ENCODE data around the gene TBC1D28. TPM values are rescaled to one million over a fixed set of nuclear protein-coding genes. Genes with fewer than 3 reads are reported as not detected.
"Not testable (repeated sequence)": the region's sequence is repeated elsewhere in the genome, so short reads cannot be mapped to it uniquely, and the experiment has no call there.

The TBC1D28 gene
- total RNA-seq = not detected
- long read RNA-seq, partial matches to known transcripts = 0 of 1 reads
- long read RNA-seq, other reads (novel, unspliced or antisense) = 1 of 1 reads

DNA sequence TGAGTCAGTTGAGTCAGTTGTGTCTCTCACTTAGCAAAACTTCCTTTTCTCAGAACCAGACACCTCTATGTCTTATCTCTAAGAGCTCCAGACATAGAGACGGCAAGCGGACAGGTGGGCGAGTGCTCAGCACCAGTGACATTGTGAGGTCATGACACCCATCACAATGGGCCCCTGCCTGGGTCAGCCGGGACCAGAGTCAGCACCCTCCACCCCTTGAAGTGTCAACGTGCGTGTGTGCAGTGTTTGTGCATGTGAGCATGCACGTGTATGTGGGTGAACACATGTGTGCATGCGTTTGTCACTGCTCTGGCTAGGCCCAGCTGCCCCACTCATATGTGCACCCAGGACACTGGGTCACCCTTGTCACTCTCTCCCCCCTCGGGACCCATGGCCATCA lies at the start of gene TBC1D28:
Gene TBC1D28 (minus strand): TSS at position 101 of the 400 bp plus-strand sequence. CDS start 3,039 bp downstream, outside the sequence.
- H3K27ac ChIP-seq; DNase-seq; intact Hi-C loops (cut with DNase I): not testable (repeated sequence)

DNA sequence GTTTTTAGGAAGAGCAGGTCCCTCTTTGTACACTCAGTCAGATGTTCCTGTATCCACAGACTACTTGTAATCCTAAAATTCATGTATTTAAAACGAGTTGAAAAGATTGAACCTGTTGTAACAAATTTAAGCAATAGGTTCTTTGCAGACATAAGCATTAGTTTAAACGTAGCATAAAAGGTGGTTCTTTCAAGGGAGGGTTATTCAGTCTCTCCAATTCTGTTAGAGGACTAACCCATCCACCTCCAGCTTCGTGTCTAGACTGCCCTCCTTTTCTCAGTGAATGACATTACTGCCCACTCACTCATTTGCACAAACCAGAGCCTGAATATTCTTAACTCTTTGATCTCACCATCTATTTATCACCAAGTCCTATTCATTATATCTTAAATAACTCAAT lies 38.5 kb upstream of the TBC1D28 start:
- not testable (repeated sequence) for H3K4me3 ChIP-seq, ATAC-seq, H3K9me3 ChIP-seq

More for the DNA sequence above, at the start of gene TBC1D28:
- not testable (repeated sequence) for H3K36me3 ChIP-seq; H3K9me3 ChIP-seq; H3K27me3 ChIP-seq (ENCODE audit: low read depth); H3K4me3 ChIP-seq; ATAC-seq; H3K4me1 ChIP-seq

GRCh38 chr17:18681767-18682571 lies 37.8 kb upstream of the TBC1D28 start, which contains the start of gene FOXO3B:
Gene FOXO3B (minus strand): TSS chr17:18682314. CDS start chr17:18681651, 663 bp downstream.
- intact Hi-C loops (cut with DNase I); H3K4me1 ChIP-seq; H3K36me3 ChIP-seq; H3K27me3 ChIP-seq (ENCODE audit: low read depth); H3K27ac ChIP-seq; H3K9me3 ChIP-seq: not testable (repeated sequence)
- DNase-seq = peak; percentile 71
- peak within 1 kb of the TSS; percentile 51 for H3K4me3 ChIP-seq
- ATAC-seq = peak; percentile 91 to 97

More for the DNA sequence above, 38.5 kb upstream of the TBC1D28 start:
- DNase-seq; intact Hi-C loops (cut with DNase I); H3K27me3 ChIP-seq (ENCODE audit: low read depth); H3K36me3 ChIP-seq; H3K27ac ChIP-seq; H3K4me1 ChIP-seq: not testable (repeated sequence)

GRCh38 chr17:18677381-18677780 lies 33.2 kb upstream of the TBC1D28 start:
- H3K27ac ChIP-seq; ATAC-seq; intact Hi-C loops (cut with DNase I); DNase-seq; H3K9me3 ChIP-seq; H3K27me3 ChIP-seq (ENCODE audit: low read depth); H3K4me3 ChIP-seq; H3K4me1 ChIP-seq; H3K36me3 ChIP-seq: not testable (repeated sequence)

GRCh38 chr17:18676928-18677327 lies 32.7 kb upstream of the TBC1D28 start:
- H3K9me3 ChIP-seq; H3K27me3 ChIP-seq (ENCODE audit: low read depth); DNase-seq; H3K36me3 ChIP-seq; intact Hi-C loops (cut with DNase I); H3K4me1 ChIP-seq; H3K4me3 ChIP-seq; ATAC-seq; H3K27ac ChIP-seq: not testable (repeated sequence)

DNA sequence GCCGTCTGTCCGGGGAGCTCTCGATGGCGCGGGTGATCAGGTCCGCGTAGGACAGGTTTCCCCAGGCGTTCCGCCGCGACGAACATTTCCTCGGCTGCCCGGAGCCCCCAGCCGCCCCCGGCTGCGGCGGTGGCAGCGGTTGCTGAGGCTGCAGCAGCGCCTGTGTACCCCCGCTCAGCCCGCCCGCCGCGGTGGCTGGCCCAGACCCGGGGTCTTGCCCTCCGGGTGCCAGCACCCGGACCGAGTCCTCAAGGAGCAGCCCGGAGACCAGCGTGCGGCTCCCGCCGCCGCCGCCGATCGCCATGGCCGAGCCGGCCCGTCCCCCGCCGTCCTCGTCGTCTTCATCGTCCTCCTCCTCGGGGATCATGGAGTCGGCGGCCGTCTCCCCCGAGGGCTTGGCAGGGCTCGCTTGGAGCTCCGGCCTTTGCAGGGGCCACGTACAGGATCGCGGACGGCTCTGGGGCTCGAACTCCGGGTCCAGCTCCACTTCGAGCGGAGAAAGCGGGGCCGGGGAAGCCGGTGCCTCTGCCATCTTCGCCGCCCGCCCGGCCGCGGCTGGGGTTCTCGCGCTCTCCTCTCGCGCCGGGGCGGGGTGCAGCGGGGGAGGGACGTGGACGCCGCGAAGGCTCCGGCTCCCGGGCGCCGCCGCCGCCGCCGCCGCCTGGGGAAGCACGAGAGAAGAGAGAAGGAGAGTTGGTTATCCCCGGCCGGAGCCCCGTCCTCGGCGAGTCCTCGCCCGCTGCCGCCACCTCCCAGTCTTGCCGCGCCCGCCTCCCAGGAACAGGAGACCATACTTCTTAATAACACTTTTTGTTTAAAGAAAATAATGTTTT lies 28.4 kb upstream of the TBC1D28 start:
- intact Hi-C loops (cut with DNase I); H3K36me3 ChIP-seq; H3K9me3 ChIP-seq; H3K27me3 ChIP-seq (ENCODE audit: low read depth); H3K4me1 ChIP-seq; H3K4me3 ChIP-seq; H3K27ac ChIP-seq; DNase-seq: not testable (repeated sequence)
- peak in 1 of 2 donors; percentile 43 for ATAC-seq

DNA sequence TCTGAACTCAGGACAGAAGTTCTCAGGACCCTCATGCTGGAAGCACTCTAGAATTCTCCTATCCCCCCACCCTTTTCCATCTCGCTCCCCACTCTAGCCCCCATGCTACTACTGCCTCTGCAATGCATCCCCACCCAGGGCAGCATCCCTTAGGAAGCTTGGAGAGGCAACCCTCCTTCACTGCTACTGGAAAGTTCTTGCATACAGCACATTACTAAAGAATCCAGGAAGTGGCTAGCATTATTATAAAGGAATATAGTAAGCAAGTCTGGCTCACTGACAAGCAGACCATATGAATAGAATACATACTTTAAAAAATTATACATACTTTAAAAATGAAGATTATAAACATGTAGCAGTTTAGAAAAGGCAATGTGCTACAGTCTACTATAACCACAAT lies 24.4 kb upstream of the TBC1D28 start:
- DNase-seq; H3K36me3 ChIP-seq; H3K4me1 ChIP-seq; H3K4me3 ChIP-seq; H3K27me3 ChIP-seq (ENCODE audit: low read depth); intact Hi-C loops (cut with DNase I); H3K27ac ChIP-seq; ATAC-seq: not testable (repeated sequence)
- peaks cover 26% of the 10 kb centered on the region for H3K9me3 ChIP-seq

GRCh38 chr17:18667535-18667934 lies 23.3 kb upstream of the TBC1D28 start:
- H3K4me1 ChIP-seq; H3K27ac ChIP-seq; H3K36me3 ChIP-seq; intact Hi-C loops (cut with DNase I); H3K27me3 ChIP-seq (ENCODE audit: low read depth); ATAC-seq; DNase-seq; H3K4me3 ChIP-seq: not testable (repeated sequence)
- H3K9me3 ChIP-seq = peaks cover 35% of the 10 kb centered on the region

DNA sequence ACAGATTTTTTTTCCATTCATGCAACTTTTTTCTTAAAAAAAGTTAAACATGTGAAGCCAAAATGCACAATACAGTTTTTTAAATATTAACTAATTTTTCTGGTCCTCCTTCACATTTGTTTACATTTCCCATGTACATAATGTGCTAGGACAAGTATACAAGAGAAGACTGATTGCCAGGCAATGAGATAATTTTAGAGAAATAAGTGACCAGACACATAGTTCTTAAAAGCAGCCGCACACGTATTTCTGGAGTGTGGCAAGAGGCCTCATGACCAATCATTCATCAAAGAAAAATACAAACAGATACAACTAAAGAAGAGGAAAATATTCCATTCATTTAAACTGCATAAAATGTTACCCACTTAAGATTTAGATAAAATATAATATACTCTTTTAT lies 22.1 kb upstream of the TBC1D28 start:
- H3K9me3 ChIP-seq = peaks cover 47% of the 10 kb centered on the region
- H3K4me1 ChIP-seq; ATAC-seq; H3K27ac ChIP-seq; H3K4me3 ChIP-seq; DNase-seq; intact Hi-C loops (cut with DNase I); H3K36me3 ChIP-seq; H3K27me3 ChIP-seq (ENCODE audit: low read depth): not testable (repeated sequence)

GRCh38 chr17:18661924-18662624 lies 17.9 kb upstream of the TBC1D28 start:
- H3K27ac ChIP-seq; H3K36me3 ChIP-seq; H3K27me3 ChIP-seq (ENCODE audit: low read depth); H3K4me1 ChIP-seq; DNase-seq; H3K4me3 ChIP-seq; intact Hi-C loops (cut with DNase I); ATAC-seq: not testable (repeated sequence)
- peaks cover 51% of the 10 kb centered on the region for H3K9me3 ChIP-seq

DNA sequence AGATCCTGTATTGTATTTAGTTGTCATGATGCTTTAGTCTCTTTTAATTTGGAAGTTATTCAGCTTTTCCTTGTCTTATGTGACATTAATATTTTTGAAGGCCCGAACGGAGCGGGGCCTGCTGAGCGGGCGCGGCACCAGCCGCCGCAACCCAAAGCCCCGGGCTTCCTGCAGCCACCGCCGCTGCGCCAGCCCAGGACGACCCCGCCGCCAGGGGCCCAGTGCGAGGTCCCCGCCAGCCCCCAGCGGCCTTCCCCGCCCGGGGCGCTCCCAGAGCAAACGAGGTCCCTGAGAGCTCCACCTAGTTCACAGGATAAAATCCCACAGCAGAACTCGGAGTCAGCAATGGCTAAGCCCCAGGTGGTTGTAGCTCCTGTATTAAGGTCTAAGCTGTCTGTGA lies 5.9 kb upstream of the TBC1D28 start:
- intact Hi-C loops (cut with DNase I); H3K27me3 ChIP-seq (ENCODE audit: low read depth); DNase-seq; H3K4me3 ChIP-seq; H3K27ac ChIP-seq; H3K9me3 ChIP-seq; H3K36me3 ChIP-seq; H3K4me1 ChIP-seq: not testable (repeated sequence)
- ATAC-seq = peak in 1 of 2 donors; percentile 29

- H3K4me1 ChIP-seq; H3K4me3 ChIP-seq; intact Hi-C loops (cut with DNase I); ATAC-seq; H3K27ac ChIP-seq; H3K27me3 ChIP-seq (ENCODE audit: low read depth); H3K36me3 ChIP-seq; DNase-seq; H3K9me3 ChIP-seq: not testable (repeated sequence)
Observed at GRCh38 chr17:18643124-18643523, 1.1 kb downstream of the TBC1D28 start.

- peaks cover 18% of the 10 kb centered on the region for H3K27me3 ChIP-seq (ENCODE audit: low read depth)
- DNase-seq; H3K36me3 ChIP-seq; intact Hi-C loops (cut with DNase I); H3K9me3 ChIP-seq; H3K4me1 ChIP-seq; H3K27ac ChIP-seq; ATAC-seq; H3K4me3 ChIP-seq: not testable (repeated sequence)
Observed at GRCh38 chr17:18638357-18638756, 5.8 kb downstream of the TBC1D28 start.

Measured in lower lobe of right lung (tissue), 2 donors.